NCI-H446 (cell line): ENCODE data around the gene CFAP65.
A peak's percentile ranks its signal among the peaks of the same experiment; 100 is the strongest.

ENCODE experiments used
- DNase-seq, 2 experiments: peaks; one replicate each; lab custom pipeline; 2025; lab: John Stamatoyannopoulos, UW

CFAP65 gene

GRCh38 chr2:218992703-218993344, 48.5 kb downstream of the CFAP65 start:
- DNase-seq, result no peak

- no peak for DNase-seq
These were observed 49.1 kb downstream of the CFAP65 start for GRCh38 chr2:218992196-218992595.

GRCh38 chr2:218991674-218992168, 49.6 kb downstream of the CFAP65 start:
- DNase-seq, result no peak

GRCh38 chr2:218990612-218991011, 50.7 kb downstream of the CFAP65 start:
- DNase-seq, result no peak

- no peak for DNase-seq
These were observed 51.3 kb downstream of the CFAP65 start for GRCh38 chr2:218990052-218990451.

- no peak for DNase-seq
These were observed 52.7 kb downstream of the CFAP65 start for GRCh38 chr2:218988650-218989049.

GRCh38 chr2:218988164-218988563, 53.2 kb downstream of the CFAP65 start:
- DNase-seq, result no peak

GRCh38 chr2:218986148-218986761, 55.1 kb downstream of the CFAP65 start:
- DNase-seq, result no peak

- no peak for DNase-seq
These were observed 55.8 kb downstream of the CFAP65 start for GRCh38 chr2:218985325-218986091.

GRCh38 chr2:218985021-218985324, 56.3 kb downstream of the CFAP65 start, which contains the start of gene FEV:
Gene FEV (minus strand): TSS chr2:218985184. CDS start chr2:218985075, 109 bp downstream.
- DNase-seq, result no peak

- DNase-seq, result no peak
These were observed 56.9 kb downstream of the CFAP65 start for GRCh38 chr2:218984239-218985020.

GRCh38 chr2:218983934-218984238, 57.4 kb downstream of the CFAP65 start:
- DNase-seq, result no peak

- no peak for DNase-seq
These were observed 57.9 kb downstream of the CFAP65 start for GRCh38 chr2:218983263-218983933.

GRCh38 chr2:218982586-218983262, 58.6 kb downstream of the CFAP65 start:
- DNase-seq, result no peak

- DNase-seq, result no peak
These were observed 59.3 kb downstream of the CFAP65 start for GRCh38 chr2:218981881-218982585.

- no peak for DNase-seq
These were observed 59.9 kb downstream of the CFAP65 start for GRCh38 chr2:218981390-218981880.

GRCh38 chr2:218980735-218981389, 60.5 kb downstream of the CFAP65 start:
- DNase-seq, result no peak

- peak; percentile 69 to 90 for DNase-seq
These were observed 61.2 kb downstream of the CFAP65 start for GRCh38 chr2:218979846-218980734.
